Smooth muscle cell (in vitro differentiated cells): ENCODE results near the gene TRHDE. TPM values are rescaled to one million over a fixed set of nuclear protein-coding genes. Genes with fewer than 3 reads are reported as not detected.

Experiments
- DNase-seq: peaks from one replicate; lab custom pipeline; 2025; ENCODE audit not compliant: unreplicated experiment; lab: John Stamatoyannopoulos, UW
- H2AFZ ChIP-seq: fragments of 200-600 bp; sonication (generic); 2 replicates; pipeline ENCODE4 v1.6.0; 2016; ENCODE audit warnings: antibody characterized with exemption, low read depth, mild to moderate bottlenecking
- H3F3A ChIP-seq: fragments of 200-600 bp; sonication (generic); 2 replicates; pipeline ENCODE4 v1.6.0; 2017; ENCODE audit warnings: antibody characterized with exemption, low read depth
- H3K27ac ChIP-seq: fragments of 200-600 bp; sonication (generic); 2 replicates; pipeline ENCODE4 v1.5.1; 2016; ENCODE audit warnings: low read depth, mild to moderate bottlenecking
- H3K27me3 ChIP-seq: fragments of 200-600 bp; sonication (generic); 2 replicates; pipeline ENCODE4 v1.6.1; 2016; ENCODE audit warnings: low read depth, mild to moderate bottlenecking
- H3K36me3 ChIP-seq: fragments of 200-600 bp; sonication (generic); 2 replicates; pipeline ENCODE4 v1.5.1; 2016; ENCODE audit warnings: low read depth
- H3K4me1 ChIP-seq: fragments of 200-600 bp; sonication (generic); 2 replicates; pipeline ENCODE4 v1.5.1; 2016; ENCODE audit warnings: low read depth
- H3K4me2 ChIP-seq: fragments of 200-600 bp; sonication (generic); 2 replicates; pipeline ENCODE4 v1.6.0; 2016; ENCODE audit warnings: mild to moderate bottlenecking
- H3K4me3 ChIP-seq: fragments of 200-600 bp; sonication (generic); 2 replicates; pipeline ENCODE4 v1.5.1; 2016; ENCODE audit warnings: mild to moderate bottlenecking
- H3K79me2 ChIP-seq: fragments of 200-600 bp; sonication (generic); 2 replicates; pipeline ENCODE4 v1.6.0; 2016; ENCODE audit warnings: low read depth, mild to moderate bottlenecking
- H3K9ac ChIP-seq: fragments of 200-600 bp; sonication (generic); 2 replicates; pipeline ENCODE4 v1.6.0; 2016; ENCODE audit warnings: low read depth
- H3K9me3 ChIP-seq: fragments of 200-600 bp; sonication (generic); replicated peaks from 2 replicates; pipeline ENCODE4 v1.5.1; 2016; ENCODE audit warnings: low read depth
- H4K20me1 ChIP-seq: fragments of 200-600 bp; sonication (generic); 2 replicates; pipeline ENCODE4 v1.6.0; 2016; ENCODE audit warnings: low read depth
- CTCF ChIP-seq: fragments of 200-600 bp; sonication (generic); IDR thresholded peaks from 2 replicates; pipeline ENCODE4 v1.5.1; 2017; ENCODE audit warnings: borderline replicate concordance, mild to moderate bottlenecking, antibody characterized with exemption; ENCODE audit not compliant: insufficient read depth, poor library complexity, severe bottlenecking
- WGBS: methylation state at CpG from one replicate; pipeline ENCODE4 v1.1.7; 2016; ENCODE audit warnings: low lambda C conversion rate; 5-methylcytosine and 5-hydroxymethylcytosine counted together
- polyA plus RNA-seq: library from polyadenylated mRNA; unstranded; fragments of >200 nt; fragmentation: Nextera tagmentation; extraction: Ambion mirVana; gene quantifications from 2 replicates; pipeline ENCODE4 v1.2.1, GENCODE V29; 2016
- total RNA-seq: library from RNA; depleted of rRNA; stranded (reverse); fragments of >200 nt; gene quantifications from 2 replicates; pipeline ENCODE4 v1.2.3, GENCODE V29; 2014

The TRHDE gene
- total and polyA plus RNA-seq, 2 experiments from 2014 or later: 0.32 to 0.81 TPM

- H3K36me3 ChIP-seq: no peaks in the 10 kb centered on the region
- H3K9me3 ChIP-seq: peaks cover 6% of the 10 kb centered on the region
- no peak overlapping the region for H3K27ac ChIP-seq
- H3K79me2 ChIP-seq: no peaks in the 10 kb centered on the region
- no peaks in the 10 kb centered on the region for H3K4me1 ChIP-seq
- no peak overlapping the region for H2AFZ ChIP-seq
- no peak for TF ChIP-seq CTCF
- H3K9ac ChIP-seq: no peak overlapping the region
- no peak for DNase-seq
- H3K4me2 ChIP-seq: no peak overlapping the region
- H3K27me3 ChIP-seq: no peaks in the 10 kb centered on the region
- H4K20me1 ChIP-seq: no peaks in the 10 kb centered on the region
- no peaks in the 10 kb centered on the region for H3F3A ChIP-seq
- H3K4me3 ChIP-seq: no peak overlapping the region
- WGBS: 87% methylated on average over 1 of the region's 1 CpG
Measured at GRCh38 chr12:72434999-72435398, 162.8 kb downstream of the TRHDE start.

- no peak overlapping the region for H3K4me2 ChIP-seq
- H3K36me3 ChIP-seq: no peaks in the 10 kb centered on the region
- TF ChIP-seq CTCF: no peak
- no peaks in the 10 kb centered on the region for H3K27me3 ChIP-seq
- DNase-seq: no peak
- 49% methylated on average over 2 of the region's 2 CpGs for WGBS
- no peaks in the 10 kb centered on the region for H4K20me1 ChIP-seq
- no peak overlapping the region for H2AFZ ChIP-seq
- H3K4me3 ChIP-seq: no peak overlapping the region
- no peaks in the 10 kb centered on the region for H3K4me1 ChIP-seq
- no peak overlapping the region for H3K27ac ChIP-seq
- no peaks in the 10 kb centered on the region for H3K79me2 ChIP-seq
- no peak overlapping the region for H3K9ac ChIP-seq
- no peaks in the 10 kb centered on the region for H3F3A ChIP-seq
- peaks cover 6% of the 10 kb centered on the region for H3K9me3 ChIP-seq
Measured at GRCh38 chr12:72442217-72442616, 170.0 kb downstream of the TRHDE start.

- no peaks in the 10 kb centered on the region for H3K27me3 ChIP-seq
- no peaks in the 10 kb centered on the region for H3F3A ChIP-seq
- no peaks in the 10 kb centered on the region for H3K79me2 ChIP-seq
- no peak overlapping the region for H3K4me3 ChIP-seq
- H2AFZ ChIP-seq: no peak overlapping the region
- no peaks in the 10 kb centered on the region for H3K36me3 ChIP-seq
- H4K20me1 ChIP-seq: no peaks in the 10 kb centered on the region
- H3K27ac ChIP-seq: no peak overlapping the region
- no peaks in the 10 kb centered on the region for H3K4me1 ChIP-seq
- no peaks in the 10 kb centered on the region for H3K9me3 ChIP-seq
- H3K4me2 ChIP-seq: no peak overlapping the region
- TF ChIP-seq CTCF: no peak
- no peak overlapping the region for H3K9ac ChIP-seq
- DNase-seq: no peak
Measured at GRCh38 chr12:72444125-72444524, 172.0 kb downstream of the TRHDE start.

- Histone ChIP-seq H4K20me1 (no peaks in the 10 kb centered on the region), H3K36me3 (no peaks in the 10 kb centered on the region), H3K9ac (no peak overlapping the region), H3K4me1 (no peaks in the 10 kb centered on the region), H3K9me3 (no peaks in the 10 kb centered on the region), H3K27ac (no peak overlapping the region), H3K79me2 (no peaks in the 10 kb centered on the region), H3K4me2 (no peak overlapping the region), H3K27me3 (no peaks in the 10 kb centered on the region), H3K4me3 (no peak overlapping the region), H2AFZ (no peak overlapping the region), H3F3A (no peaks in the 10 kb centered on the region)
- TF ChIP-seq CTCF: no peak
- WGBS: 96% methylated on average over 2 of the region's 2 CpGs
- DNase-seq: no peak
Measured at GRCh38 chr12:72444566-72444965, 172.4 kb downstream of the TRHDE start.
